NCI-H146 treated with DMSO at 0.1 percent for 48 hours (cell line): Measurements from ENCODE around the gene TRIO.

ENCODE experiments used
- DNase-seq: peaks from one replicate; lab custom pipeline; 2025; ENCODE audit not compliant: unreplicated experiment; lab: John Stamatoyannopoulos, UW

Gene TRIO

DNA sequence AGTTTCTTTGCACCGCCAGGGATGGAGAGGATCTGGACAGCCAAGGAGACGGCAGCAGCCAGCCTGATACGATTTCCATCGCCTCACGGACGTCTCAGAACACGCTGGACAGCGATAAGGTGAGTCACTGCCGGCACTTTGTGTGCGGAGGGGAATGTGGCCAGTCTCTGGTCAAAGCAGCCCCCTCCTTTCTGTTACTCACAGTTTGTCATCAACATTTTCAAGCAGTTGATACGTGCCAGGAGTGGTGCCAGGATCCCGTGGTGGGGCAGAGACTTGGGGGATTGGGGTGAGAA is 263.4 kb downstream of the TRIO start:
- DNase-seq, result no peak

DNA sequence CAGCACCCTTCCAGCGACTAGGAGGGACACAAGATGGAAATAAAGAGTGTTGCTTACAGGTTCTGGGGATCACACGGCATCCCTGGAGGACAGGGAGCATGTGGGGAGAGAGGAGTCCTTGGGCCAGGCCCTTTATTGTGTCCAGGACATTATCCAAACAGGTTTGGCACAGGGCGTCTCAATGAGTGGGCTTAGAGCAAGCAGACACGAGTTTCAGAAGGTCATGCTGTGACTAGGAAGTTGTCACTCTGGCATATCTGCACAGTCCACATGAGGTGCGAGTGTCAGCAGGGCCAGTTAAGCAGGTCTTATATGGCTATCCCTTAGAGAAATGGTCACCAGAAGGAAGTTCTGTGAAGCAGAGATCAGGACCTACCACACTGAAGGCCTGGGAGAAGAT is 263.9 kb downstream of the TRIO start:
- DNase-seq, result no peak

DNA sequence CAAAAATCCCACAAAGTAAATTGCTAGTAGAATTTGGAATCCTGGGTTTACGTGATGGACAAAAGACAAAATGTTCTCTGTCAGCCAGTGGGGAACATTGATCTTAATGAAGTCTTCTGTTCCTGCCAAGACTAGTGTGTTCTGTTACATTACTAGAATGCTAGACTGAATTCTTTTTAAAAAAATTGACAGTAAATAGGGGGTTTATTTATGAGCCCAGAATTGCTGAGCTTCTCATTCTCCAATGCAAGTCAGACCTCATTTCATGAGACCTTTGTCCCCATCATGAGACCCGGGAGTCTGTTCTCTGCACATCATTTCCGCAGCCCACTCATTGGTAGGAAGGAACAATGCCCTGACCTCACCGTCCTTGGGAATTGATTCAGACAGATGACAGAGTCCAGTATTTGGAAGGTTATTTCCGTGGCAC is 264.6 kb downstream of the TRIO start:
- DNase-seq, result no peak

DNA sequence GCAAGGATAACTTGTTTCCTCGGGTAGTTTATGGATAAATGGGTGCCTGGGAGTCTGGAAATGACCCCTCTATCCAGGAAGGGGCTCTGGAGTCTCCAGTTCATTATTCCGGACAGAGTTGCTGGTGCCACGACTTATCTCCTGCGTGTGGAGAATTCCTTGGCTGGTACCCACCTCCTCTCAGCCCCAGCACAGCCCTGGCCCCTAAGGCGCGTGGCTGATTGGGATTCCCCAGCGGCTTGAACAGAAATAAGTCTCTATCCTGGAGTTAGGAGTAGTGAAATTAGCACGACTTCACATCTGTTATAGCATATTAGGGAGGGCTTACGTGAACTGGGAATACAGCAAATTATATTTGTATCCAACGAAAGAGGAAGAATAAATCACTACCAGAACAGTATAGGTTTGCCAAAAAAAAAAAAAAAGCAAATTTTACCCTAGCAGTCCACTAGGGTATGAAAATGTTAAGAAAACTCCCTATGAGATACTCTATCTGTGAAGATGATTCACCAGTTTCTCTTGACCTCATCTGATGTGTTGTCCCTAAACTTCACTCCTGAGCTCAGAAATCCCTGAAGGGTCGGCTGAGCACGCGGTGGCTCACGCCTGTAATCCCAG is 265.9 kb downstream of the TRIO start:
- no peak for DNase-seq

DNA sequence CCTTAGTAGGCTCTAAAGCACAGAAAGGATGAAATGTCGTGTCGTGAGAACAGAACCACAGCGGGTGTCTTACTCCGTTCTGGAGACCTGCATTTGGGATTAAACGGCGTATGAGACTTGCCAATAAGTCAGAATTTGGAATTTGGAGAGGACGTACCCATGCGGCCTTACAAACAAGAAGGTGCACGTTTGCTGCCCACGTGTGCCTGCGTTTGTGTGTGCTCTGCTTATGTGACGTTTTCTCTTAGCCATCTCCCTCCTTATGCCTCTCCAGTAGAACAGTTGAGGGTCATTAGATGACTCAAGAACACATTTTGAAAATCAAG is 266.9 kb downstream of the TRIO start:
- DNase-seq, result no peak

DNA sequence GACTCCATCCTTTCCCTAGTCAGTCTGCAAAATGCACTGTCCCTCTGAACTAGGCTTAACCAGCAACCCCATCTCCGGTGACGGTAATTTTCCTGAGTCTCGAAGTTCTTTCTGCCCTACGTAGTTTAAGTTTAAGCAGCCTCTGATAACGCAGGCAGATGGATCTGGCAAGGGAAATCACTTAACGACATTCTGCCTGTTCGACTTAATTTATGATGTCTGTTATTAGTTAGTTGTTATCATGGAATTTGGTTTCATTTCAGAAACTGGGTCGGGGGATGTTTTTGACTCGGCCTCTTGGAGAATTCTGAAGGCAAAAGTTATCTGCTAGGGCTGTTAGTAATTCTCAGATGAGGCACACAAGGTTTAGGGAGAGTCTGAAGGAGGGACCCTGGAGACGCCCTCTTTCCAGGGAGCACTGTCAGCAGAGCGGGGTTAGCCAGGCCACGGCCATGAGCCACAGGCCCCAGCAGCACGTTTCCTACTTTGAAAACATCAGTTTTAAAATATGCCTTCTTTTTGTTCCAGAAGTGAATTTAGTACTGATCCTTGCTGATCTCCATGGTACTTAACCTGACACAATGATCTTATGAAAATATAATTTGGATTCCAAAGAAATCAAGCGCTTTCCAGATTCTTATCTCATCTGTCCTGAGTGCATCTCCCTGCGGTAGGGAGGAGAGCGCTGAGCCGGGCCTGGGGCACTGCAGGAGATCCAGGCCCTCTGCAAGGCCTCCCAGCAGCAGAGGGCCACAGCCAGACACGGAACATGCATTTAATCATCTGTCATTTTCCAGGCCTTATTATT is 267.5 kb downstream of the TRIO start:
- DNase-seq, result no peak

DNA sequence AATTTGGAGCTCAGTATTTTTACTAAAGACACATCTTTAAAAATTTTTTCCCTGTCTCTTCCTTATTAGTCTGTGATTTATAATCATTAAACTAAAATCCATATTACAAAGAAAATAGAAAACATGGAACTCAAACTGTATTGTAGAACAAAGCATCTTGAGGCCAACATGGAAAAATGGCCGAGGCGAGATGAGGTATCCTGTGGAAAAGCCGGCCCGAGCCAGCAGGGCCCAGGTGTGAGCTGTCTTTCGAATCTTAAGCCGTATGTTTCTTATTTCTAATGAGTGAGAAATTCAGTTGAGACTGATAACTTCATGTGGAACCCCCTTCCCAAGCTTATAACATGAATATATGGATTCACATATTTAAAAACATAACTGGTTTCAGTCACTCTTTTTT is 268.1 kb downstream of the TRIO start:
- no peak for DNase-seq

DNA sequence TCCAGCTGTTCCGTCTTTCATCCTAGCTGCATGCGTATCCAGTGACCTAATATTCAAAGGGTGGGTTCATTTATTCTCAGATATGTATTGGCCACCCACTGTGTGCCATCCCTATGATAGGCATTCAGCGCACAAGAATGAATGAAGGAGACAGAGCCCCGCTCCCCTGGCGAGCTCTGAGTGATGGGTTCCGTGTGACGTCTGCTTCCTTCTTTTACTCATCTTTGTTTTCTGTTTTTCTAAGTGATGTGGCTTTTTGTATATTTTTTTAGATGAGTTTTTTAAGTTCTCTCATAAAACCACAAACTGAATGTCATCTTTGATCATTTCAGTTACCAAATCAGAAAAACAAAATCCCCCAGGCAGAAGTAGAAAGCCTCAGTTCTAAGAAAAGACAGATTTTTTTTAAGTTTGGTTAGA is 270.2 kb downstream of the TRIO start:
- DNase-seq, result no peak

DNA sequence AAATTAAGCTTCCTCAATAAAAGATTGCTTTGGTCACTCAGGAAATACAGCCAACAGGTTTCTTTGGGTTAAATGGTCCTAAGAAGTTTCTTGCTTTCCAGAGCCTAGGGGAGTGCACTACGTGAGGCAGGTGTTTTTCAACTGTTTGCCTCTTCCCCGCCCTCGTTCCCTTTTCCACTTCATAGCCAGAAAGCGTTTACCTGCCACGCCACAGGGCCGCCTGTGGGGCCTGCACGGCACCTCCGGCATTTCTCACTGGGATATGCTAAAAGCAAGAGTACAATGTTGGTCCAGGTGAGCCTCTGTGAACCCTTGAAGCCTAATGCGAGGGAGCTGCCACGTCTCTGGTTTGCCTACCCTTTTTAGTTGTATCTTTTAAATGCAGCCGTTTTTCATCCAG is 270.9 kb downstream of the TRIO start:
- DNase-seq, result no peak

DNA sequence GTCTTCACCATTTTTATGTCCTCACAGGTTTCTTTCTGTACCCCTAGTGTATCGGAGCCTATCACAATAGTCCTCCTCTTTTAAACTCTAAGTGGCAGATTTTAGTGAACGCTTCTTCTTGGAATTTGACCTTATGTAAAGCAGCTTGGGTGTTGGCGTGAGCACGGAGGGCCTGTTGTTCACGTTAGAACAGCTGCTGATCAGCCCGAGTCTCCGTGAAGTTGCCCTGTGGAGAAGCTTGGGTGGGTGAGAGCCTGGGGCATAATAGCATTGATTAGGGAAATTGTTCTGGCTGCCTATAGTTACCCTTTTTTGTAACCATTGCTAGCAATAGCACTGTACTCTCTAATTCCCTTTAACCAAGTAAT is 271.5 kb downstream of the TRIO start:
- no peak for DNase-seq

DNA sequence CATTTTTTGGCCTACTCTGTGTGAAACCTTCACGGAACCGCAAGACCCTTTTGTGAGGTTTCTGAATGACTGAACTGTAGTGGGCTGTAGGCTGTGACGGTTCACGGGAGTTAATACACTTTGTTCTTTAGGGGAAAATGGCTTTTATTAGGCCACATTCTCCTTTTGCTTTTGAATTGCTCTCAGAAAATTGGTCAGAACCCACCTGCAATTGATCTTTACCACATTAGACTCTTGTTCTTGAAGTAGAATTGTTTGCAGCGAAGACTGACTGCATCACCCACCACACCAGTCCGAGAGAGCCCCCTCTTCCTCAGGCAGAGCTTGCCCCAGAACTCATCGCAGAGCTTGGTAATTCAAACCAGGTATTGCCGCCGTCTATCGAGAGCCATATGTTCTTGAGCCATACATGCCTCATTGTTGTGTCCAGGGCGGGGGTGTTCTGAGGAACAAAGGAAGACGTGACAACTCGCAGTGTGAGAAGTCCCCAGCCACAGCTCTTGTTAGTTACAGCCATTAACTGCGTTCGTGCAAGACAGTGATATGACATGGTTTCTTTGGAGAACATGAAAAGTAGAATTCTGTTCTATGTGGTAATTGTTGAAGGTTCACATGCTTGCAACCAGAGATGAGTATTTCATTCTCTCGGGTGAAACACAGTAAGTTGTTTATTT is 272.0 kb downstream of the TRIO start:
- no peak for DNase-seq

DNA sequence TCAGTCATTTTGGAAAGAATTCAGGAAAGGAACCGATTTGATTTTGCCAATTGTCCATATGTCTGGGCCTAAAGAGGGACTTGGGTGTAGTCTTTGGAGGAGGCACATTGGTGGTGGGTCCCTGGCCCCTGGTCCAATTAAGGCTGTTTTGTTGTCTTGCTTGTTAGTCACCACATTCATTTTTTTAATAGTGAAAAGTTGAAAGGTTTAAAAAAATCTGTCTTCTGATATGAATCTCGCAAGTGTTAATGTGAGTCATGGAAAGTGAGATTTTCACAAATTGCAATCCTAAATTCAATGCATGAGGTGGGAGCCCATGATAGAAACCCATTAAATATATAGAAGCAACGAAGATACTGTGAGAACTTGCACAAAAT is 272.5 kb downstream of the TRIO start:
- no peak for DNase-seq

DNA sequence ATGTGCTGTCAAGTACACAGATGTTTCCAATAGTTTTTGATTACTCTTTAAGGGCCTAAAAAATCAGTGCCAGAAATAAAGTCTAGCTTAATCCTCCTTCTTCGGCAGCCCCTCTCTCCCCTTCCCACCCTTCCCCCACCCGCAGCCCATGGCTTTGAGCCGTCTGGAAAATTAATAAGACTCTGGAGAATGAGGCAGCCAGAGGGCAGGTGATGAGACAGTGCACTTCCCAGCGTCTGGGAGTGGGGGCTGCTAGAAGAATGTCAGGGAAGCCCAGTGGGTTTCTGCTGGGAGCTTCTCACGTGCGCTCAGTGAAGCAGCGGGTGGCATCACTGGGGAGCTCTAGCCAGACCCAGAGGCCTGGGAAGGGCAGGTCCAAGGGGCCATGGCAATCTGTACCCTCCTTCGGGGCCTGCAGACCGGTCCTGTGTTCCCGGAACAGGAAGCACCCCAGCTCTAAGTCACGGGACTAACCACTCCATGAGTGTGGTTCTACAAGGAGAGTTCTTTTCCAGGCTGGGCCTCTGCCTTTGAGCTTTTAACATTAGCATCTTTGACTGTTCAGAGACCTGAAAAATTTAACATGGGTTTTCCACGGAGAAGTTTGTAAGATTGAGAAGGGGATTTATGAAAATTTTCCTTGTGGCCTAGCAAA is 273.6 kb downstream of the TRIO start:
- DNase-seq, result no peak

DNA sequence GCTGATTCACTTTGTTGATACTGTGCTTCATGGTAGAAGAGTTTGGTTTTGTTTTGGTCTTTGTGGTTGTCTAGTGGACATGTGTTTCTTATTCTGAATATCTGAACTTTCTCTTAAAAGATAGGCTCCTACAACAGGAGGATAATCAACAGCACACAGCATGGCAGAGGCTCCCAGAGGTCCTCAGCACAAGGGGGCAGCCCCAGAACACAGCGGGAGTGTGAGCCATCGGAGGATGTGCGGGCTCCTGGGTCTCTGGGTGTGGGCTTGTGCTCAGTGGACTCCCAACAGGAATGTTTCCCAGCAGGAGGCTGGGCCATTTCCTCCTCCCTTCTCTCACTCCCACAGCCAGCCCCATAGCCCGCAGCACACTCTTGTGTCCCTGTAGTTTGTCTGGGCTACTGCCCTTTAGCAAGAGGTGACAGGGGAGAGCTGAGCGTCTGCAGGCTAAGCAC is 274.2 kb downstream of the TRIO start:
- DNase-seq, result no peak

DNA sequence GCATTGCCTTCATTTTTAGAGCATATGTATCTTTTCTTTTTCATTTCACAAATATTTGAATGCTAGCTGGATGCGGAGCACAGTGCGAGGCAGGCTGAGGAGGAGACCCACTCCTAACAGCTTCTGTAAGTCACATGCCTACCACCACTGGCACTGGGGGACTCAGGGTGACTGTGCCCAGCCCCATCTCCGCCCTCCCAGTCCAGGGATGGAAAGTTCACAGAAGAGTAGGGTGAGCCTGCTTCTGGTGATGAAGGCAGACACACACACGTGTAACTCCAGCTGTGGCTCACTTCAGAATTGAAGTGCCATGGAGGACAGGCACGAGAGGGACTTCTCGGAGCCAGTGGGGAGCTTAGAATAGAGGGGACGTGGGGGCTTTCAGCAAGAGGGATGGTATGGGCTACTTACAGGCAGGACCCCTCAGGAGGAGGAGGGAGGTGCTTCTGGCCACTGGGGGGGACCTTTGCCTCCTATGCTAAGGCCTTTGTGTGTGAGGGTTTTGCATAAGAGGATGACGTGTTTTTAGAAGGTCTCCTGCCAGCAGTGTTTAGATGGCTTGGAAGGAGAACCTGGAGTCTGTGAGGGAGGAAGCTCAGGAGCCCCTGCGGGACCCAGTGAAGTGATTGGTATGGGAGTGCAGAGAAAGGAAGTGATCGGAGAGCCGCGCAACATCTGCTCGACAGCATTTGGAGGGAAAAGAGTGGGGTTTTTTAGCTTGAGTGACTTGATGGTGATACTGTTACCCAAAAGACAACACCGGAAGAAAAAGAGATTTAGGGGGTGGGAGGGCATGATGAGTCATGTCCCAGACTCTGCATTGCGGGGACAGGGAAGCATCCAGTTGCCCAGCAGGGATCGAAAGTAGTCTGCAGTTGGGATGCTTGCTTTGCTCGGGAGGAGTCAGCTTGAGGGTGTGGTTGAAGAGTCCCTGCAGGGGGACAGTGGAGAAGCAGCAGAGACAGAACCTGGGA is 274.9 kb downstream of the TRIO start:
- no peak for DNase-seq

DNA sequence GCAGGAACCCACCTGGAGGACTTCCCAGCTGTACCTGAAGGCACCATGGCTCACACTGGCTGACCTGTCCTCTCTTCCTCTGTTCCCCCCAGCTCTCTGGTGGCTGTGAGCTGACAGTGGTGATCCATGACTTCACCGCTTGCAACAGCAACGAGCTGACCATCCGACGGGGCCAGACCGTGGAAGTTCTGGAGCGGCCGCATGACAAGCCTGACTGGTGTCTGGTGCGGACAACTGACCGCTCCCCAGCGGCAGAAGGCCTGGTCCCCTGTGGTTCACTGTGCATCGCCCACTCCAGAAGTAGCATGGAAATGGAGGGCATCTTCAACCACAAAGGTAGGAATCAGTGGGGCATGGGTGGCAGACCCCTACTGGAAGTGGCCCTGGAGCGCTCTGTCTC is 276.5 kb downstream of the TRIO start:
- DNase-seq, result no peak

DNA sequence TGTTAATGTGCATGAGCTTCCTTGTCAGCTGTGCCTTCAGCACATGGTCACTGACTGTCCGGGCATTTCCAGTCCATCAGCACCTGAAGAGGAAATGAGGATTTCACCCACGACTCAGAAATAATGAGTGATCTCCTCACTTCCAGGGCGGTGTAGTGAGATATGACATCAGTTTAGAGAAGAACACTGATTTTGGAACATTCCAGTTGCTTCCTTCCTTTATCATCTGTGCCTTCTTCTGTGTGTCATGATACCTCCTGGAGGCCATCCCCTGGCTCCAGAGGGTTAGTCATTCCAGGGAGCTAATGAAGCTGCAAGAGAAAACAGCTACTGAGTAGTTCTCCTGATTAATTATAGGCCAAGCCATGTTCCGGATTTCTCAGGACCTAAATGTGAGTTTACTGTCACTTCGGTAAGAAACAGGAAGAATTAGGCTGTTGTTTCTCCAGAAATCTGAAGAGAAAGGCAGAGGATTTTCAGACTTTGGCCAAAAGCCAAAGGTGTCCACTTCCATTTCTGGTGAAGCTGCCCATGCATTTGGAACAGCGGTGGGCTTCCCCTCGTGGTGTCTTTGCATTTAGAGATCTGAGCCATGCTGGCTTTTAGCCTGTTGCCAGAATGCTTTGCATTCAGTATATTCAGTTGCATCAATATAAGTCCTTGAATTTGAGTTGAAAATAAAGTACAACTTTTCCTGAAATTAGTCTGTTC is 277.1 kb downstream of the TRIO start:
- no peak for DNase-seq

DNA sequence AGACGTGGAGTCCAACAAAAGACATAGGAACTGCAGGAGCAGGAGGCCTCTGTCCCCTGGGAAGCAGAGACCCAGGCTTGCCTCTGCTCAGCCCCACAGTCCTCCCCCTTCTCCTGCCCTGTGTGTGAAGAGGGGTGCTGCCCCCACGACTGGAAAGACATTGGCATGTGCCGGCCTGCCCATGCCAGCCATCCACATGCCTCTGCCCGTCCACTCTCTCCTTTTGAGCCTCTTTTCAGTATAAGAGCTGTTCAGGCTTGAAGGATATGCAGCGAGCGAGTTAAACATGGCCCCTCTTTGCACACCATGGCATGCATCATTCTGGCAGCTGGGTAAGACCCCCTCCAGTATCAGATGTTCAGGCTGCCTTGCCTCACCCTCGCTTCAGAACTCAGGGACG is 278.7 kb downstream of the TRIO start:
- DNase-seq, result no peak

DNA sequence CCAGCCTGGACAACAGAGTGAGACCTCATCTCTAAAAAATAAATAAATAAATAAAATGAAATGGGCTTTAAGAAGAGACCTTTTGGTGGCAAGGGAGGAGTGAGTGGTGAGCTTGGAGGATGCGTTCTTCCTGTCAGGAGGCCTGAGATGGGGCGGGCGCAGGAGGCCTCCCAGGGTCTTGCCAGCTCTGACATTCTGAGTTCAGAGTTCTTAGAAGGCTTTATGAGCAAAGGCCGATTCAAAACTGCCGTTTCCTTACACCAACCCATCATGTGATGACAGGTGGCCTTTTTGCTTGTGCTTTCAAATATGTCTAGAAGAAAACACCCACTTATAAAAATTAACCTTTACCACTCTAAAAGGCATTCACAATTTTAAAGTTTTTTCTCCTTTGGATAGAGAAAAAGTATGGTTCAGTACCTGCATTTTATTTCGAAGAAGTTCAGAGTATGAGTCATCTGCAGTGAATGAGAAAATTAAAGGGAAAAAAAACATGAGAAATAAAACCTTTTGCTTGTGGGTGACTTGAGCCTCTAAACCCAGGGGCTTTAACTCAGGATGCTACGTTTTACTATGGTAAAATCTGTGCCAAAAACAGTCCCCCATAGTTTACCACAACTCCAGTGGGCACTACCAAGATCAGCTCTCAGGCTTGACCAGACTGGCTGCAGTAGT is 281.0 kb downstream of the TRIO start:
- no peak for DNase-seq

DNA sequence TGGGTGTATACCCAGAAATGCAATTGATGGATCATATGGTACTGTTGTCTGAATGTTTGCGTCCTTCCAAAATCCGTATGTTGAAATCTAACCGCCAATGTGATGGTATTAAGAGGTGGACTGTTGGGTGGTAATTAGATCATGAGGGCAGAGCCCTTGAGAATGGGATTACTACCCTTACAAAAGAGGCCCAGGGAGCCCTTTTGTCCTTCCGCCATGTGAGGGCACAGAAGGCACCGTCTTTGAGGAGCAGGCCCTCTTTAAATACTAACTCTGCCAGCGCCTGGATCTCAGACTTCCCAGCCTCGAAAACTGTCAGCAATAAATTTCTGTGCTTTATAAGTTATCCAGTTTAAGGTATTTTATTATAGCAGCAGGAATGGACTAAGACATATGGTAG is 282.4 kb downstream of the TRIO start:
- no peak for DNase-seq
